VCaP (cell line): ENCODE results near the gene MYOG.

Experiments
- H3K27ac ChIP-seq: fragments of 450-650 bp; 2 replicates; pipeline ENCODE4 v1.5.1; 2017
- TF ChIP-seq, protein P1 (sequence below): fragments of 450-650 bp; conservative IDR thresholded peaks from 2 replicates; pipeline ENCODE4 v1.5.1; 2017; ENCODE audit warnings: mild to moderate bottlenecking, moderate library complexity

Gene MYOG

DNA sequence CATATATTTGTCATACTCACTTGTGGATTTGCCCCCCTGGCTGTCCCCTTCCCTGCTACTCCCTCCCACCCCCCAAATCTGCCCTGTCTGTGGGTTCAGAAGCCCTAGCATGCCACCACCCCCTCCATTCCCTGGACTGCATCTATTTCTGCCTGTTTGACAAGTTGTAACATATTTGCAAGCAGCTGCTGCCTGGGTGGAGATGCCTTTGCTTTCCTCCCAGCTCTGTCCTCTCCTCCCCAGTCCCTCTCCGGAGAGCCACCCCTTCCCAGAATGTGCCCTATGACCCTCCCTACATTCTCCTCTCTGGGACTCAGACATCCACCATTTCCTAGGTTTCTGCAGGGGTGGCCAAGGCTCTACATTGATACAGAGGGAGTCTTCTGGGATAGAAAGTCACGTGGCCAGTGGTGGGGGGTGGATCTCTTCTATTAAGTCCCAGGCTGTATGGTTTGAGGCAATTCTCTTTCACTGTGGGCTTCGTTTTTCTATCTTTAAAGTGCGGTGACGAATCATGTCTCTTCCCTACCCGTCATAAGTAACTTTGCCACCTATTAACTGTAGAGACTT is 6.0 kb upstream of the MYOG start:
- no peak overlapping the region for H3K27ac ChIP-seq
- TF ChIP-seq, protein P1, sequence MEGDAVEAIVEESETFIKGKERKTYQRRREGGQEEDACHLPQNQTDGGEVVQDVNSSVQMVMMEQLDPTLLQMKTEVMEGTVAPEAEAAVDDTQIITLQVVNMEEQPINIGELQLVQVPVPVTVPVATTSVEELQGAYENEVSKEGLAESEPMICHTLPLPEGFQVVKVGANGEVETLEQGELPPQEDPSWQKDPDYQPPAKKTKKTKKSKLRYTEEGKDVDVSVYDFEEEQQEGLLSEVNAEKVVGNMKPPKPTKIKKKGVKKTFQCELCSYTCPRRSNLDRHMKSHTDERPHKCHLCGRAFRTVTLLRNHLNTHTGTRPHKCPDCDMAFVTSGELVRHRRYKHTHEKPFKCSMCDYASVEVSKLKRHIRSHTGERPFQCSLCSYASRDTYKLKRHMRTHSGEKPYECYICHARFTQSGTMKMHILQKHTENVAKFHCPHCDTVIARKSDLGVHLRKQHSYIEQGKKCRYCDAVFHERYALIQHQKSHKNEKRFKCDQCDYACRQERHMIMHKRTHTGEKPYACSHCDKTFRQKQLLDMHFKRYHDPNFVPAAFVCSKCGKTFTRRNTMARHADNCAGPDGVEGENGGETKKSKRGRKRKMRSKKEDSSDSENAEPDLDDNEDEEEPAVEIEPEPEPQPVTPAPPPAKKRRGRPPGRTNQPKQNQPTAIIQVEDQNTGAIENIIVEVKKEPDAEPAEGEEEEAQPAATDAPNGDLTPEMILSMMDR: no peak

DNA sequence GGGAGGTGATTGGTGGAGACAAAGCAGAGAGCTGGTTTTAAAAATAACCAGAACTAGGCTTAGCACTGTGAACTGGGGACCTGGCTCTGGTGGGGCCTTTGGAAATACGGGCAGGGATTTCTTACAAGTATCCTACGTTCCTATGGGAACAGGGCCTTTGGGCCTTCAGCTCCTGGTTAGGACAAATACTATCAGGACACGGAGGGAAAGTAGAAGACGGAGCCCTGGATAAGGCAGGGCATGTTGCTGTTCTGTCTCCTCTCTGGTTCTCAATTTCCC is 5.3 kb upstream of the MYOG start:
- H3K27ac ChIP-seq: no peak overlapping the region
- TF ChIP-seq, protein P1: no peak

DNA sequence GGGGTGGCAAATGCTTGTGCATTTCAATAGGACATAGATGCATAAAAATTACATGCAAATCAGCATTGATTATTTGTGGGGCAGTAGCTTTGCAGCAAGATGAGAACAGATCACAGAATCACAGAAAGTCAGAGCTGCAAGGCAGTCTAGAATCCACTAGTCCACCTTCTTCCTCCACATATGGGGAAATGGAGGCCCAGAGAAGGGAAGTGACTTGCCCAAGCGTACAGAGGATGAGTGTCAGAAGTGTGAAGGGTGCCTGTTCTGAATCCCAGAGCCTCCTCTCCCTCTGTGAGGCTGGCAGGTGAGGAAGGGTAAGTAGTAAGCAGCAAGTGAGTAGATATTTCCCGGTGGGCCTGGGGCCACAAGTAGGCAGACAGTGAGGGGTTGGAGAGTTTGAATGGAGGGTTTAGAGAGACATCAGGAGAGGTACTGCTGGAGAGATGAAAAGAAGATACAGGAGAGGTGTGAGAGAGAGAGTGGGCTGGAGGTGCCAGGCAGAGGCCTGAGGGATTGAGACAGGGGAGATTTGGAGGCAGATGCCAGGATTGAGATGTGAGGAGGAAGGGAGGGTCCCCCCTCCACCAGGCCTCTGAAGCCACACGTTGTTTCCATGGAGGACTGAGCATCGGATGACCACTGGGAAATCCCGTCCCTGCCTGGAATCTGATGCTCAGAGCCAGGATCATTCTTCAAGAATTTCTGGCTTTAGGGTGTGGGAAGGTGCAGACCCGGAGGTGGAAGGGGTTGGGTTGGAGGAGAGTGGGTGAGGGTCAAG is 4.8 kb upstream of the MYOG start:
- H3K27ac ChIP-seq: no peak overlapping the region
- TF ChIP-seq, protein P1: no peak

DNA sequence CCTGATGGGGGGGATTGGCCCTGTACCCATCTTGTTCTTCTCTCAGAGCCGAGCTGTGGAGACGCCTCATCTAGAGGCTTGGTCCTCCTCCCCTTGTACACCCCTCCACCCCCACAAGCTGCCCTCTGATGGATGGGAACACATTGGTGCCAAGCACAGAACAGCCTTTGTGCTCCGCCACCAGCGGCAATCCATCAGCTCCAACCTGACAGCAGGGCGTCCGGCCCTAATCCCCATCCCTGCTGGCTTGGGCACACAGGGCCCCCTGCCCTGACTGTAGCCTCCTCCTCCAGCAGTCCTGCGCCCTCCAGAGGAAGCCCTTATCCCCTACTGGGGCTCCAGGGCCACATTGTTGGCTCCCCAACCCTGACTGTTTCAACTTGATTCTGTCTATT is 3.8 kb upstream of the MYOG start:
- TF ChIP-seq, protein P1: no peak
- H3K27ac ChIP-seq: no peak overlapping the region

DNA sequence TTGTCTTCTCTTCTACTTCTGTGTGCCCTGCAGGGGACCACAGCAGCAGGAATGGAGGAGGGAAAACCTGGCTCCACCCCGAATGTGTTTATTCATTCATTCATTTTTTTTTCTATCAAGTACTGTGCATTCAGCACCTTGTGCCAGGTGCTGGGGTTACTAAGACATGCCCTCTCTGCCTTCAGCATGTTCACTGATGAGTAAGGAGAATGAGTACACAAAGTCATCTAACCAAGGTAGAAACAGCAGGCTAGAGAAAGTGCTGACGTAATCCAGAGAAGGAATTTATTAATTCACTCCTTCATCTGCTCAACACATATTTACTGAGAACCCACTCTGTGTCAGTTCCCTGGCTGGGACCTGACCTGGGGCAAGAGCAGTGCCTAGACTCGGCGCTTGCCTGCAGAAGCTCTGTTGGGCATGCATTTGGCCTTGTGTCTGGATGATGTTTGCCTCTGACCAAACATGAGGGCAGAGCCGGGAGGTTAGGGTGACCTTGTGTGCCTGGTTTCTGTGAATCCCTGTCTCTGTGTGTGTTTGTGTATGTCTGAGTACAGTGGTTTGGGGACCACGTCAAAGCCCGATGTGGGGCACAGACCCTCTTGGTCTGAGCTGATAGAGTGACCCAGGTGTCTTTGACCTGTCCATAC is 3.3 kb upstream of the MYOG start:
- H3K27ac ChIP-seq: no peak overlapping the region
- TF ChIP-seq, protein P1: no peak

DNA sequence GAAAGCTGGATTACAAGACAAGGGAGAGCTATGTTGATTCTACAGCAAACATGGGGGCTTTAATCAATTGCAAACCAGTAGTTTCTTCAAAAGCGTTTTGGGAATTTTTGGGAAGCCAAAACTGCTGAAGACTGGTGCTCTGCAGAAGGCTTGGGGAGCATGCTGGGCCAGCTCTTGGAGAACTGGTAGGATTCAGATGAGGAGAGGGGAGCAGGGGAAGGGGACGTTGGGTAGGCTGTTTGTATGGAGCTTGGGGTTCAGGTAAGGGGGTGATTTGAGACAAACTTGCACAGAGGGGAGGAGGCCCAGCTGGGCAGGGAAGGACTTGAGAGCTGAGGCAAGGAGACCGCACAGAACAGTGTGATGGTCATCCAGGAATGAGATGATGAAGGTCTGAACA is 2.6 kb upstream of the MYOG start:
- H3K27ac ChIP-seq: no peak overlapping the region
- TF ChIP-seq, protein P1: no peak

DNA sequence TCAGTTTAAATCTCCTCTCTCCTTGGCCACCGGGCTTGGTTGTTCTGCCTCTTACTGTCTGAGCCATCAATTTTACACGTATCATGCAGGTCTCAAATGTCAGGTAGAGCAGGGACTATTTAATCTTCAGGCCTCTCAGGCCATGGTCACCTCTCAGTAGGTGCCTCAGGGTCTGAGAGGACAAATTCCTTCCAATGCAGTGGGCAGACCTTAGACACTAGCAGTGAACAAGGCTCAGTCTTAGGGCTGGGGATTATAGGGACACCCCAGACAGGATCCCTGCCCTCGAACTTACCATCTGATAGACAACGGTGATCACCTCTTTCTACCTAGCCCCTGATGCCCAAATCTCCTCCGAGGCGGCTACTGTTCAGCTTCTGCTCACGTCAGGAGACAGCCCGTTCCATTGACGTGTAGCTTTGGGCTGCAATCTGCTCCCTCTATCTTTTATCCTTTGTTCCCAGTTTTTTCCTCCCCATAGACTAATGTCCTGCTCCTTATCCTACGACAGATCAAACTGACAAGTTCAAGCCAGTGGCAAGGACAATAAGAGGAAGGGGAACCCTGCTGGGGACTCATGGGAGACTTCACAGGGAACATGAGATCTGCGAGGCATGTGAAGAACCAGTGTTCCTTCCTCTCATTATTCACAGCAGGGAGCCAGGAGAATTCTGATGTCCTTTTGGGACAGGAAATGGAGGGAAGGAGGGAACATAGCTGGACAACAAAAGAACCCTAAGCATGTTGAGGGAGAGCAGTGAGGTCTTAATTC is 1.4 kb upstream of the MYOG start:
- TF ChIP-seq, protein P1: no peak
- H3K27ac ChIP-seq: no peak overlapping the region
